ENCODE results near the gene ZNF775. TPM values are rescaled to one million over a fixed set of nuclear protein-coding genes. Genes with fewer than 3 reads are reported as not detected.

The ZNF775 gene
- total and polyA plus RNA-seq, 4 experiments from 2014 or later = 0.67 to 7.6 (median 4.9) TPM

Other genes with a start within 250 kb of the ZNF775 start
- gene LRRC61, start 56.0 kb upstream of the ZNF775 start, total RNA-seq = 10 to 100 TPM; 11.0 to 12.8 TPM
- 10 to 100 TPM; 14.8 to 16.0 TPM for gene LRRC61, start 56.0 kb upstream of the ZNF775 start, polyA plus RNA-seq
- gene ACTR3C, start 55.8 kb upstream of the ZNF775 start, total RNA-seq = 10 to 100 TPM; 13.0 to 17.8 TPM
- gene ACTR3C, start 55.8 kb upstream of the ZNF775 start, polyA plus RNA-seq = 1 to 10 TPM; 3.6 to 8.6 TPM
- gene RARRES2, start 37.7 kb upstream of the ZNF775 start, total RNA-seq = not detected
- not detected for gene RARRES2, start 37.7 kb upstream of the ZNF775 start, polyA plus RNA-seq
- 10 to 100 TPM; 72.0 to 78.5 TPM for gene REPIN1, start 10.5 kb upstream of the ZNF775 start, total RNA-seq
- gene REPIN1, start 10.5 kb upstream of the ZNF775 start, polyA plus RNA-seq = 10 to 100 TPM; 29.4 to 62.1 TPM
- 10 to 100 TPM; 59.0 to 62.5 TPM for gene GIMAP8, start 71.3 kb downstream of the ZNF775 start, total RNA-seq
- gene GIMAP8, start 71.3 kb downstream of the ZNF775 start, polyA plus RNA-seq = 10 to 100 TPM in 1 of 2 donors, 1 to 10 TPM in 1; 9.8 to 39.9 TPM
- gene GIMAP7, start 135.5 kb downstream of the ZNF775 start, total RNA-seq = 100 to 1,000 TPM; 464 to 476 TPM
- 1,000 to 10,000 TPM in 1 of 2 donors, 100 to 1,000 TPM in 1; 557 to 1,096 TPM for gene GIMAP7, start 135.5 kb downstream of the ZNF775 start, polyA plus RNA-seq
- gene GIMAP4, start 188.1 kb downstream of the ZNF775 start, total RNA-seq = 100 to 1,000 TPM; 418 to 448 TPM
- gene GIMAP4, start 188.1 kb downstream of the ZNF775 start, polyA plus RNA-seq = 100 to 1,000 TPM; 449 to 613 TPM

Data from CD4-positive, alpha-beta memory T cell (primary cell).